A549 (cell line): ENCODE data around the gene TRIM65. TPM values are rescaled to one million over a fixed set of nuclear protein-coding genes. Genes with fewer than 3 reads are reported as not detected.

Experiments
- ATAC-seq, 2 experiments: fragments of 200-7000 bp in 1 of 2; fragments of >200 bp in 1 of 2; cut with Nextera tagmentation in 1 of 2; cut with Tn5 transposase in 1 of 2; 3 replicates each; pipeline versions ENCODE4 v1.8.0 to v1.9.1; 2018 to 2020; ENCODE audit warnings: mild to moderate bottlenecking in 1 of 2, moderate library complexity in 1 of 2
- CTCF ChIA-PET: fragments of 300-600 bp; sonication (Branson Sonifier 250); formaldehyde crosslinking; extraction: SDS; loops from one replicate; lab custom pipeline; 2021; ENCODE audit warnings: antibody characterized with exemption, inconsistent platforms; lab: Yijun Ruan, JAX
- POLR2A ChIA-PET: fragments of 350-600 bp; formaldehyde crosslinking; extraction: SDS; loops from one replicate; lab custom pipeline; 2021; ENCODE audit warnings: antibody characterized with exemption, inconsistent platforms; lab: Yijun Ruan, JAX
- DNase-seq, 2 experiments: peaks; one replicate each; pipeline versions ENCODE4 v3.0.0 to v3.0.0-alpha.2; 2011 to 2016; ENCODE audit warnings: low read depth in 1 of 2, low spot score in 1 of 2
- FAIRE-seq: peaks from 2 replicates; lab custom pipeline; 2011; peaks lifted over from hg19 to GRCh38; lab: Jason Lieb, UNC
- H3K27ac ChIP-seq, 2 experiments: fragments of >200 bp; sonication (Bioruptor Twin); formaldehyde crosslinking; 3 replicates each; pipeline ENCODE4 v1.5.1; 2016 to 2017
- H3K4me1 ChIP-seq: fragments of >200 bp; sonication (Bioruptor Twin); formaldehyde crosslinking; 3 replicates; pipeline ENCODE4 v1.6.1; 2016
- H3K4me2 ChIP-seq: fragments of >200 bp; sonication (Bioruptor Twin); formaldehyde crosslinking; 3 replicates; pipeline ENCODE4 v1.6.1; 2016
- H3K4me3 ChIP-seq: fragments of >200 bp; sonication (Bioruptor Twin); formaldehyde crosslinking; 3 replicates; pipeline ENCODE4 v1.5.1; 2016
- H3K9me3 ChIP-seq: fragments of >200 bp; sonication (Bioruptor Twin); formaldehyde crosslinking; 3 replicates; pipeline ENCODE4 v1.6.1; 2016
- CBX2 ChIP-seq: fragments of 200-600 bp; sonication (generic); IDR thresholded peaks from 2 replicates; pipeline ENCODE4 v1.6.1; 2016; ENCODE audit warnings: low read depth, mild to moderate bottlenecking, borderline replicate concordance
- CBX8 ChIP-seq: fragments of 200-600 bp; sonication (generic); IDR thresholded peaks from 2 replicates; pipeline ENCODE4 v1.6.1; 2016
- CHD4 ChIP-seq: fragments of 200-600 bp; sonication (generic); IDR thresholded peaks from 2 replicates; pipeline ENCODE4 v1.6.1; 2016; ENCODE audit warnings: antibody characterized with exemption, mild to moderate bottlenecking, borderline replicate concordance
- ESRRA ChIP-seq: fragments of 150-350 bp; IDR thresholded peaks from 2 replicates; pipeline ENCODE4 v1.6.1; 2014; ENCODE audit warnings: mild to moderate bottlenecking, low read length, borderline replicate concordance
- FOSL2 ChIP-seq, 2 experiments: fragments of 450-650 bp in 1 of 2; fragments of >200 bp in 1 of 2; sonication (Bioruptor Twin) in 1 of 2; formaldehyde crosslinking; IDR thresholded peaks; 2 replicates each; pipeline versions ENCODE4 v1.5.0 to v1.6.1; 2016 to 2020; ENCODE audit warnings: mild to moderate bottlenecking in 1 of 2, moderate library complexity in 1 of 2
- FOXS1 ChIP-seq: fragments of 250-450 bp; sonication (Bioruptor Pico); IDR thresholded peaks from 2 replicates; pipeline ENCODE4 v1.5.0; 2020; ENCODE audit warnings: mild to moderate bottlenecking, moderate library complexity
- HDAC2 ChIP-seq: fragments of 200-600 bp; sonication (generic); IDR thresholded peaks from 2 replicates; pipeline ENCODE4 v1.6.1; 2016
- HOXA7 ChIP-seq: fragments of 250-450 bp; sonication (Bioruptor Pico); IDR thresholded peaks from 2 replicates; pipeline ENCODE4 v1.5.0; 2020; ENCODE audit warnings: mild to moderate bottlenecking, moderate library complexity
- HOXB5 ChIP-seq: fragments of 250-450 bp; sonication (Bioruptor Pico); IDR thresholded peaks from 2 replicates; pipeline ENCODE4 v1.5.0; 2020; ENCODE audit warnings: mild to moderate bottlenecking, moderate library complexity
- KDM1A ChIP-seq: fragments of 200-600 bp; sonication (generic); IDR thresholded peaks from 2 replicates; pipeline ENCODE4 v1.6.1; 2016; ENCODE audit warnings: low read depth, mild to moderate bottlenecking
- KDM5A ChIP-seq: fragments of 200-600 bp; sonication (generic); IDR thresholded peaks from 2 replicates; pipeline ENCODE4 v1.6.1; 2016; ENCODE audit warnings: antibody characterized with exemption, mild to moderate bottlenecking
- MAFK ChIP-seq: fragments of 450-650 bp; IDR thresholded peaks from 2 replicates; pipeline ENCODE4 v1.6.1; 2014; ENCODE audit not compliant: partially characterized antibody
- MYC ChIP-seq: IDR thresholded peaks from 2 replicates; pipeline ENCODE4 v1.6.1; 2012; ENCODE audit warnings: mild to moderate bottlenecking, inconsistent platforms, low read length, improper control_type of control experiment, borderline replicate concordance
- NFE2L2 ChIP-seq: fragments of 150-350 bp; conservative IDR thresholded peaks from 2 replicates; pipeline ENCODE4 v1.6.1; 2014; ENCODE audit warnings: low read length
- RAD21 ChIP-seq, 2 experiments: fragments of >200 bp in 1 of 2; sonication (Bioruptor Twin) in 1 of 2; formaldehyde crosslinking in 1 of 2; IDR thresholded peaks in 1 of 2; conservative IDR thresholded peaks in 1 of 2; 2 replicates in 1 of 2; 3 replicates in 1 of 2; pipeline ENCODE4 v1.6.1; 2012 to 2018; ENCODE audit warnings: inconsistent platforms in 1 of 2
- SMC3 ChIP-seq: fragments of >200 bp; sonication (Bioruptor Twin); formaldehyde crosslinking; IDR thresholded peaks from 3 replicates; pipeline ENCODE4 v1.6.1; 2018; ENCODE audit warnings: inconsistent platforms
- TP53 ChIP-seq: fragments of 250-450 bp; sonication (Bioruptor Pico); IDR thresholded peaks from 2 replicates; pipeline ENCODE4 v1.5.0; 2021; ENCODE audit warnings: mild to moderate bottlenecking, moderate library complexity
- USF2 ChIP-seq: fragments of 450-650 bp; IDR thresholded peaks from 2 replicates; pipeline ENCODE4 v1.6.1; 2014; ENCODE audit warnings: antibody characterized with exemption
- ZC3H11A ChIP-seq: fragments of 450-650 bp; IDR thresholded peaks from 2 replicates; pipeline ENCODE4 v1.6.1; 2014; ENCODE audit warnings: antibody characterized with exemption, mild to moderate bottlenecking
- ZFP36 ChIP-seq: fragments of 450-650 bp; IDR thresholded peaks from 2 replicates; pipeline ENCODE4 v1.6.1; 2014; ENCODE audit warnings: borderline replicate concordance; ENCODE audit not compliant: partially characterized antibody
- ZSCAN20 ChIP-seq: fragments of 250-450 bp; sonication (Bioruptor Pico); IDR thresholded peaks from 2 replicates; pipeline ENCODE4 v1.8.0; 2022; ENCODE audit warnings: mild to moderate bottlenecking, moderate library complexity
- WGBS: methylation state at CpG from one replicate; pipeline ENCODE4 v1.1.6; 2017; ENCODE audit errors: missing lambda C conversion rate; 5-methylcytosine and 5-hydroxymethylcytosine counted together
- polyA plus RNA-seq, 4 experiments: library from polyadenylated mRNA; depleted of rRNA in 3 of 4; stranded (reverse); fragments of >200 nt; fragmentation: RNase III in 1 of 4; extraction: RNeasy Plus Mini Kit Qiagen cat#74134 plus additional on column Dnase treatment in 1 of 4; gene quantifications; 2 replicates in 3 of 4; 3 replicates in 1 of 4; pipeline ENCODE4 v1.2.3, GENCODE V29; 2011 to 2017
- TF ChIP-seq, protein P1 (sequence below): fragments of >200 bp; sonication (Bioruptor Twin); formaldehyde crosslinking; IDR thresholded peaks from 3 replicates; pipeline ENCODE4 v1.6.1; 2016
- TF ChIP-seq, protein P2 (sequence below): fragments of >200 bp; sonication (Bioruptor Twin); formaldehyde crosslinking; IDR thresholded peaks from 3 replicates; pipeline ENCODE4 v1.5.1; 2016
- TF ChIP-seq, protein P3 (sequence below): fragments of 250-450 bp; sonication (Bioruptor Pico); IDR thresholded peaks from 2 replicates; pipeline ENCODE4 v1.5.0; 2021; ENCODE audit warnings: mild to moderate bottlenecking, moderate library complexity, borderline replicate concordance

TRIM65 gene
- polyA plus RNA-seq, 2 of the 4 experiments (the other 2 are of a cell fraction) = 13.5 to 30.2 TPM

- 84% methylated on average over 17 of the region's 18 CpGs for WGBS
- peak overlapping the region in 1 of 2 experiments; percentile 89; a peak in 1 of 6 replicates for H3K27ac ChIP-seq
- DNase-seq (no peak), ATAC-seq (no peak), FAIRE-seq (no peak)
- H3K4me1 ChIP-seq = peaks cover 37% of the 10 kb centered on the region
- H3K9me3 ChIP-seq = no peaks in the 10 kb centered on the region
- no peak overlapping the region for H3K4me2 ChIP-seq
- ChIA-PET CTCF (interaction anchor here (6.2 to 37.0 kb wide), 2 partner anchors 14 to 15 kb away, joined by 64 to 691 read pairs; partner anchors contain the start of gene WBP2), POLR2A (no interaction called here)
- H3K4me3 ChIP-seq = no peak overlapping the region
- TF ChIP-seq TP53 (CRISPR knock-in tag) = no peak
Observed at GRCh38 chr17:75842411-75842810, 54.3 kb downstream of the TRIM65 start.

- no peak for ATAC-seq
- TF ChIP-seq ESRRA (no peak), TP53 (CRISPR knock-in tag) (no peak), CHD4 (no peak), ZC3H11A (no peak), ZFP36 (no peak), USF2 (no peak), CBX8 (no peak), NFE2L2 (no peak), FOXS1 (no peak), FOSL2 (IDR thresholded peaks at IDR 0.05) (no peak), FOSL2 (CRISPR knock-in tag; IDR thresholded peaks at IDR 0.05) (no peak), HOXA7 (CRISPR knock-in tag) (no peak), CBX2 (no peak)
- TF ChIP-seq, protein P1, sequence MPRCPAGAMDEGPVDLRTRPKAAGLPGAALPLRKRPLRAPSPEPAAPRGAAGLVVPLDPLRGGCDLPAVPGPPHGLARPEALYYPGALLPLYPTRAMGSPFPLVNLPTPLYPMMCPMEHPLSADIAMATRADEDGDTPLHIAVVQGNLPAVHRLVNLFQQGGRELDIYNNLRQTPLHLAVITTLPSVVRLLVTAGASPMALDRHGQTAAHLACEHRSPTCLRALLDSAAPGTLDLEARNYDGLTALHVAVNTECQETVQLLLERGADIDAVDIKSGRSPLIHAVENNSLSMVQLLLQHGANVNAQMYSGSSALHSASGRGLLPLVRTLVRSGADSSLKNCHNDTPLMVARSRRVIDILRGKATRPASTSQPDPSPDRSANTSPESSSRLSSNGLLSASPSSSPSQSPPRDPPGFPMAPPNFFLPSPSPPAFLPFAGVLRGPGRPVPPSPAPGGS = no peak
- TF ChIP-seq, protein P2, sequence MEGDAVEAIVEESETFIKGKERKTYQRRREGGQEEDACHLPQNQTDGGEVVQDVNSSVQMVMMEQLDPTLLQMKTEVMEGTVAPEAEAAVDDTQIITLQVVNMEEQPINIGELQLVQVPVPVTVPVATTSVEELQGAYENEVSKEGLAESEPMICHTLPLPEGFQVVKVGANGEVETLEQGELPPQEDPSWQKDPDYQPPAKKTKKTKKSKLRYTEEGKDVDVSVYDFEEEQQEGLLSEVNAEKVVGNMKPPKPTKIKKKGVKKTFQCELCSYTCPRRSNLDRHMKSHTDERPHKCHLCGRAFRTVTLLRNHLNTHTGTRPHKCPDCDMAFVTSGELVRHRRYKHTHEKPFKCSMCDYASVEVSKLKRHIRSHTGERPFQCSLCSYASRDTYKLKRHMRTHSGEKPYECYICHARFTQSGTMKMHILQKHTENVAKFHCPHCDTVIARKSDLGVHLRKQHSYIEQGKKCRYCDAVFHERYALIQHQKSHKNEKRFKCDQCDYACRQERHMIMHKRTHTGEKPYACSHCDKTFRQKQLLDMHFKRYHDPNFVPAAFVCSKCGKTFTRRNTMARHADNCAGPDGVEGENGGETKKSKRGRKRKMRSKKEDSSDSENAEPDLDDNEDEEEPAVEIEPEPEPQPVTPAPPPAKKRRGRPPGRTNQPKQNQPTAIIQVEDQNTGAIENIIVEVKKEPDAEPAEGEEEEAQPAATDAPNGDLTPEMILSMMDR = no peak
- no peak for DNase-seq
- WGBS = 57% methylated on average over 7 of the region's 7 CpGs
- Histone ChIP-seq H3K4me2 (no peak overlapping the region), H3K4me3 (no peak overlapping the region), H3K9me3 (no peaks in the 10 kb centered on the region), H3K4me1 (peaks cover 21% of the 10 kb centered on the region), H3K27ac (no peak overlapping the region)
- no peak for FAIRE-seq
- CTCF ChIA-PET = interaction anchor here (1.4 to 37.0 kb wide), 3 partner anchors 0 to 36 kb away, joined by 8 to 691 read pairs (median 691); partner anchors contain the start of genes UNC13D and WBP2
- POLR2A ChIA-PET = interaction anchor here (1.2 to 1.6 kb wide), 2 partner anchors 15 to 61 kb away, joined by 4 to 5 read pairs; partner anchors contain the start of gene WBP2
Observed at GRCh38 chr17:75840799-75841164, 56.0 kb downstream of the TRIM65 start.

DNA sequence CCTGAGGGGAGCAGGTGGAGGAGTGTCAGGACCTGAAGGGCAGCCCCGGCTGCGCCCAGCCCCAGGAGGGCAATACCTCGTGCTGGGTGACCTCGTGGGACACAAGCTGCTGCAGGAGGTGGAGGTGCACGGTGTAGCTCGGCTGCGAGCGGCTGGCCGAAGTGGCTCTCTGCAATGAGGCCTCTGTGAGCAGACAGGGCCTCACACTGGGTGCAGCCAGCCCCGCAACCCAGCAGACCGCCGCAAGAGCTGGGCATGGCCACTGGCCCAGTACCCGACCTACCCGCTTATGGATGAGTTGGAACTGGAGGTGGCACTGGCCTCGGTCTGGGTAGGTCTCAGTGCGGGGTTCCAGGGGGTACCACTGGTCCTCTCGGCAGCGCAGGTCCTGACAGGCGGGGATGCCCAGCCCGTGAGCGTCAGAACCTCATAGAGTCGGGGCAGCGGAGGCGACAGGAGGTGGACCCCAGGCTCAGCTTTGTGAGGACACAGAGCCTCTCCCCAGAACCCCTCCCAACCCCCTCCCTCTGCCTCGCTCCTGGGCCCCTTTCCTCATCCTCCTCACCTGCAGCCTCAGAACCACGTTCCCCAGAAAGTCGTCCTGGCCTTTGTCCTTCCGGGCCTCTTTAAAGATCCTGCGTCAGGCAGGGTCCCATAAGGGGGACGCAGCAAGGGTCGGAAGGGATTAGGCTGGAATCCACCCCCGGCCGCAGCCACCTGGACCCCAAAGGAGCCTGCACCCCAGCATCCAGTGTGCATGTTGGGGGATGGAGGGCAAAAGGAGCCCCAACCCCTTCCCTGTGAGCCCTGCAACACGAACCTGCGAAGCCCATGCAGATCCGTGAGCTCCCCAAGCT lies 56.6 kb downstream of the TRIM65 start:
- WGBS = 92% methylated on average over 35 of the region's 36 CpGs
- ChIA-PET POLR2A (interaction anchor here (0.6 to 1.6 kb wide), 4 partner anchors 15 to 61 kb away, joined by 3 to 6 read pairs (median 4); partner anchors contain the start of gene WBP2), CTCF (interaction anchor here (0.7 to 37.0 kb wide), 5 partner anchors 1 to 700 kb away, joined by 3 to 691 read pairs (median 8); partner anchors contain the start of genes UNC13D and WBP2)
- Histone ChIP-seq H3K4me1 (peaks cover 15% of the 10 kb centered on the region), H3K27ac (0 out of 6 replicates have a peak overlapping the region, but pooled peaks of 1 of the 2 experiments have one; percentile 32), H3K4me2 (no peak overlapping the region), H3K4me3 (no peak overlapping the region), H3K9me3 (no peaks in the 10 kb centered on the region)
- no peak for DNase-seq
- FAIRE-seq = no peak
- no peak for ATAC-seq
- TF ChIP-seq, protein P1 = no peak
- TF ChIP-seq HDAC2 (no peak), KDM1A (no peak), ZSCAN20 (no peak), RAD21 (conservative IDR thresholded peaks at IDR 0.05 in 1 of 2, IDR thresholded peaks at IDR 0.05 in 1 of 2) (no peak), MYC (no peak), KDM5A (no peak), CBX8 (no peak), HOXB5 (CRISPR knock-in tag) (no peak), ZC3H11A (no peak), MAFK (no peak), SMC3 (no peak)
- TF ChIP-seq, protein P3, sequence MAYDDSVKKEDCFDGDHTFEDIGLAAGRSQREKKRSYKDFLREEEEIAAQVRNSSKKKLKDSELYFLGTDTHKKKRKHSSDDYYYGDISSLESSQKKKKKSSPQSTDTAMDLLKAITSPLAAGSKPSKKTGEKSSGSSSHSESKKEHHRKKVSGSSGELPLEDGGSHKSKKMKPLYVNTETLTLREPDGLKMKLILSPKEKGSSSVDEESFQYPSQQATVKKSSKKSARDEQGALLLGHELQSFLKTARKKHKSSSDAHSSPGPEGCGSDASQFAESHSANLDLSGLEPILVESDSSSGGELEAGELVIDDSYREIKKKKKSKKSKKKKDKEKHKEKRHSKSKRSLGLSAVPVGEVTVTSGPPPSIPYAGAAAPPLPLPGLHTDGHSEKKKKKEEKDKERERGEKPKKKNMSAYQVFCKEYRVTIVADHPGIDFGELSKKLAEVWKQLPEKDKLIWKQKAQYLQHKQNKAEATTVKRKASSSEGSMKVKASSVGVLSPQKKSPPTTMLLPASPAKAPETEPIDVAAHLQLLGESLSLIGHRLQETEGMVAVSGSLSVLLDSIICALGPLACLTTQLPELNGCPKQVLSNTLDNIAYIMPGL (CRISPR knock-in tag) = no peak
